NB4 (cell line): ENCODE results near the gene GABBR2.
"Not testable (repeated sequence)": the region's sequence is repeated elsewhere in the genome, so short reads cannot be mapped to it uniquely, and the experiment has no call there.

Source experiments
- DNase-seq: peaks from one replicate; pipeline ENCODE4 v3.0.0; 2010; ENCODE audit warnings: low read depth
- H3K4me3 ChIP-seq: one replicate; pipeline ENCODE4 v1.5.1; 2011; ENCODE audit warnings: mild to moderate bottlenecking, low read depth, low read length, moderate library complexity
- MYC ChIP-seq: IDR thresholded peaks from 2 replicates; pipeline ENCODE4 v1.6.1; 2011; ENCODE audit warnings: low read depth, low read length
- POLR2A ChIP-seq: IDR thresholded peaks from 2 replicates; pipeline ENCODE4 v1.6.1; 2011; ENCODE audit warnings: mild to moderate bottlenecking; ENCODE audit not compliant: insufficient read length; ENCODE audit errors: extremely low read depth
- TF ChIP-seq, protein P1 (sequence below): IDR thresholded peaks from one replicate; pipeline ENCODE4 v1.5.1; 2012; ENCODE audit warnings: low read depth, low read length
- TF ChIP-seq, protein P2 (sequence below): IDR thresholded peaks from 2 replicates; pipeline ENCODE4 v1.6.1; 2011; ENCODE audit warnings: low read depth, low read length

Gene GABBR2

GRCh38 chr9:98468567-98469239, 240.0 kb downstream of the GABBR2 start:
- no peak for DNase-seq
- no peak overlapping the region for H3K4me3 ChIP-seq
- TF ChIP-seq, protein P1, sequence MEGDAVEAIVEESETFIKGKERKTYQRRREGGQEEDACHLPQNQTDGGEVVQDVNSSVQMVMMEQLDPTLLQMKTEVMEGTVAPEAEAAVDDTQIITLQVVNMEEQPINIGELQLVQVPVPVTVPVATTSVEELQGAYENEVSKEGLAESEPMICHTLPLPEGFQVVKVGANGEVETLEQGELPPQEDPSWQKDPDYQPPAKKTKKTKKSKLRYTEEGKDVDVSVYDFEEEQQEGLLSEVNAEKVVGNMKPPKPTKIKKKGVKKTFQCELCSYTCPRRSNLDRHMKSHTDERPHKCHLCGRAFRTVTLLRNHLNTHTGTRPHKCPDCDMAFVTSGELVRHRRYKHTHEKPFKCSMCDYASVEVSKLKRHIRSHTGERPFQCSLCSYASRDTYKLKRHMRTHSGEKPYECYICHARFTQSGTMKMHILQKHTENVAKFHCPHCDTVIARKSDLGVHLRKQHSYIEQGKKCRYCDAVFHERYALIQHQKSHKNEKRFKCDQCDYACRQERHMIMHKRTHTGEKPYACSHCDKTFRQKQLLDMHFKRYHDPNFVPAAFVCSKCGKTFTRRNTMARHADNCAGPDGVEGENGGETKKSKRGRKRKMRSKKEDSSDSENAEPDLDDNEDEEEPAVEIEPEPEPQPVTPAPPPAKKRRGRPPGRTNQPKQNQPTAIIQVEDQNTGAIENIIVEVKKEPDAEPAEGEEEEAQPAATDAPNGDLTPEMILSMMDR, result no peak
- TF ChIP-seq, protein P2, sequence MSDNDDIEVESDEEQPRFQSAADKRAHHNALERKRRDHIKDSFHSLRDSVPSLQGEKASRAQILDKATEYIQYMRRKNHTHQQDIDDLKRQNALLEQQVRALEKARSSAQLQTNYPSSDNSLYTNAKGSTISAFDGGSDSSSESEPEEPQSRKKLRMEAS, result no peak
- TF ChIP-seq POLR2A (no peak), MYC (no peak)

- no peak overlapping the region for H3K4me3 ChIP-seq
- TF ChIP-seq, protein P2, result no peak
- TF ChIP-seq MYC (no peak), POLR2A (no peak)
- TF ChIP-seq, protein P1, result no peak
- DNase-seq, result no peak
Observed at GRCh38 chr9:98465799-98466198, 242.9 kb downstream of the GABBR2 start.

GRCh38 chr9:98464156-98464690, 244.5 kb downstream of the GABBR2 start:
- not testable (repeated sequence) for DNase-seq, H3K4me3 ChIP-seq

DNA sequence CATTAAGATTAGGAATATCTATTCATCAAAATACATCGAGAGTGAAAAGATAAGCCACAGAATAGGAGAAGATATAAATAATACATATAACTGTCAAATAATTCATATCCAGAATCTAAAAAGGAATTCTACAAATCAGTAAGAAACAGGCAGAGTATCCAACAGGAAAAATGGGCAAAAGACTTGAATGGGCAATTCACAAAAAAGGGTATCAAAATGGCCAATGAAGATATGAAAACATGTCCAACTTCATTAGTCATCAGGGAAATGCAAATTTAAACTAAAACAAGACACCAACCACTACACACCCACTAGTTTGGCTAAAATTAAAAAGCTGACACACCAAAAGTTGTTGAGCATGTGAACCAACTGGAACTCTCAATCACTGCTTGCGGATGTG, 246.4 kb downstream of the GABBR2 start:
- TF ChIP-seq, protein P1, result no peak
- TF ChIP-seq POLR2A, result no peak
- TF ChIP-seq, protein P2, result no peak
- TF ChIP-seq MYC, result no peak
- no peak overlapping the region for H3K4me3 ChIP-seq
- DNase-seq, result no peak

GRCh38 chr9:98460704-98461103, 248.0 kb downstream of the GABBR2 start:
- TF ChIP-seq, protein P2, result no peak
- TF ChIP-seq POLR2A (no peak), MYC (no peak)
- TF ChIP-seq, protein P1, result no peak
- DNase-seq, result no peak
- H3K4me3 ChIP-seq, result no peak overlapping the region

DNA sequence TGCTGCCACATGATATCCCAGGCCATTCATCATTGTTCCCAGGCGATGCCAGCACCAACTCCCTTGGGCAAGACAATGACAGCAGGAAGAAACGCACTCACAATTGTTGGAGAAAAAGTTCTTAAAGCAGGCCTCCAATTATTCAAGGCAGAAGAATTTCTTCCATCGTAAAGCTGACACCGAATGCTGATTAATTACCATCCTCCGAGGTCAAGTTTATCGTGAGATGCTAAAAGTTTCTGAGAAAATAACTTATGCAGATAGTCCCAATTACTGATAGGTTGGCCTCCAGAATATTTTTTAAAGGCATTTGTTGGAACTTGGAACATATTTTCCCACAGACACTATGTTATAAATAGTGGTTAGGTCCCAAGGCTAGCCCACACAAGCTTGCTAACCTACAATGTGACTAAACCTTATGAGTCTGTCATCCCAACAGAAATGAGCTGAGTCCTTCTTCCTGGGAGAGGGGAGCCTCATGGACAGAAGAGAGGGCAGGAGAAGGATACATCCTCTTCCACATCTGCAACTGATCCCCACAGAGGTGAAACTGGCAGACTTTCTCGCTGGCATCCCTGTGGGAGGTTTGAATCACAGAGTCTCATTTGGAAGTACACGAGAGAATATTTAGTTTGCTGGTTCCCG, 250.9 kb downstream of the GABBR2 start:
- TF ChIP-seq POLR2A, result no peak
- TF ChIP-seq, protein P1, result no peak
- TF ChIP-seq, protein P2, result no peak
- no peak for TF ChIP-seq MYC
- no peak for DNase-seq
- H3K4me3 ChIP-seq, result no peak overlapping the region
